GM18499 (cell line): ENCODE data around the gene STAB2.
"Not testable (repeated sequence)": the region's sequence is repeated elsewhere in the genome, so short reads cannot be mapped to it uniquely, and the experiment has no call there.

Experiments used
- ATAC-seq: cut with Tn5 transposase; IDR thresholded peaks from one replicate; pipeline ENCODE4 v1.9.1; 2021; ENCODE audit warnings: moderate number of reproducible peaks; ENCODE audit not compliant: insufficient read depth, unreplicated experiment

Gene STAB2

DNA sequence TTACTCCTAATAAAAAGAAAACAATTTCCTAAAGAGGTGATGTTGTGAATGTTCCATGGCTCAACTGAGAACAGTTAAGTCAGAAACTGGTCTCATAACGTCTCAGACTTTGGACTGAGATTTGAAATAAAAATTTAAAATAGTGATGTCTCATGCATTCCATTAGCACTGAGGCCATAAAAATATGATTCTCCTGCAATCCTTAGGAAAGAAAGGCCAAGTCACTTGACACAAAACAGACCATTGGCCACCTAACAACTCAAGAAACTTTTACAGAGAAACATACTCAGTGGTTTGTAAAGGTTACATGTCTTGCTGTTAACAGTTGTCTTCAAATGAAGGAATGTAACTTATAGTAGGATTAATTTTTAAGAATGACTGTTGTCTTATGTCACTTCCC is 58.1 kb downstream of the STAB2 start:
- ATAC-seq, result no peak

DNA sequence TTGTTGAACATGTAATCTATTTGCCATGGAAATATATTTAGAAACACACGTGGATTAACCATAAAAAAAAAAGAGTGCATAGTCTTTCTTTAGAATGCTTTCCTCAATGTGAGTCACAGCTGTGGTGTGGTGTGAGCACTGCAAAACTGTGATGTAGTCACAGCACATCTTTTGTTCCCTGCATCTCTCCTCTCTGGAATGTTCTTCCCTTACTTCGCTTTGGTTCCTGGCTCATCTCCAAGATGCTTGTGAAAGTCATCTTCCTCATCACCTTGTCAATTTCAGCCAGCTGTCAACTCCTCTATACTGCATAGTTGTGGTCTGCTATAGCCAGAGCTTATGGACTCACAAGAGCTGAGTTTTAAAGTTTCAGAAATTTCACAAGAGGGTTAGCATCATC is 60.2 kb downstream of the STAB2 start:
- ATAC-seq, result no peak

DNA sequence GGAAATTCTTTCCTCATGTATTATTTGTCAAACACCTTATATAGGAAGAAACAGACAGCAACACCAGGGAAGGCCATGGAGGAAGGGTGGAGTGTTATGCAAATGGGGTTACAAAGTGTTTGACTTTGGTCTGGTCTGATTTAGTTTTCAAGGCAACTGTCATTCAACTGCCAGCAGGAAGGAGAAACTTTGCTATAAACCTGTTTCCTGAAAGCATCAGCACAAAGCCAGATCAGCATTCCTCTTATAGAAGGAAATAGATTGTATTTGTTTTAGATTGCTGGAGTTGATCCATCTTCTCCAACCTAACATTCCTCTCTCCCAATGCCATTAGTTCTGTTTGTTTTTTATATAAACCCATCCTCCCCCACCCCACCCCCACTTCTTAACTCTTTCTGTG is 65.7 kb downstream of the STAB2 start:
- ATAC-seq, result no peak

DNA sequence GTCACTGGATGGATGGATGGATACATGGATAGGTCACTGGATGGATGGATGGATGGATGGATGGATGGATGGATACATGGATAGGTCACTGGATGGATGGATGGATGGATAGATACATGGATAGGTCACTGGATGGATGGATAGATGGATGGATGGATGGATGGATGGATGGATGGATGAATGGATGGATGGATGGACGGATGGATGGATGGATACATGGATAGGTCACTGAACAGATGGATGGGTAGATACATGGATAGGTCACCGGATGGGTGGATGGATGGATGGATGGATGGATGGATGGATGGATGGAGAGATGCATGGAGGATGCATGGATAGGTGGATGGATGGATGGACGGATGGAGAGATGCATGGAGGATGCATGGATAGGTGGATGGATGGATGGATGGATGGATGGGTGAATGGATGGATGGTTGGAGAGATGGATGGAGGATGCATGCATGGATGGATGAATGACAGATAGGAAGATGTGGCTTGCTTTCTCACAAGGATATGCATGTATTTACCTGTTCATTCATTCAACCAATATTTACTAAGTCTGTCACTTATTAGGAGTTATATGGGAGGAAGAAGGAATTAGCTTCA is 66.6 kb downstream of the STAB2 start:
- ATAC-seq, result not testable (repeated sequence)

DNA sequence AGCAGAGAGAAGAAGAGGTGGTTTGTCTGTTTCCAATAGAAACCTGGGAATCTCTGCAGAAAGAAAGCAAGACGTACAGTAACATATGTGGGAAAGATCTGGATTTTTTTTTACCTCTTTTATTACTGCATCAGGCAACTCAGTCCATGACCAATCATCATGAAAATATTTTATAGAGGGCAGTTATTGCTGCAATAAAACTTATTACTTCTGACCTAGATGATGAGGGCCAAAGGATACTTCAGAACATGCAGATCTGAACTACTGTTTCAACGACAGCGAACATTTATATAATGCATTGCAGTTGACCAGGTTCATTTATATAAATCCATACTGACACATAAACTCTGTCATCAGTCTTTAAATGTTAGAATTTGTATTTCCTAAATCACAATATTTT is 67.7 kb downstream of the STAB2 start:
- no peak for ATAC-seq

DNA sequence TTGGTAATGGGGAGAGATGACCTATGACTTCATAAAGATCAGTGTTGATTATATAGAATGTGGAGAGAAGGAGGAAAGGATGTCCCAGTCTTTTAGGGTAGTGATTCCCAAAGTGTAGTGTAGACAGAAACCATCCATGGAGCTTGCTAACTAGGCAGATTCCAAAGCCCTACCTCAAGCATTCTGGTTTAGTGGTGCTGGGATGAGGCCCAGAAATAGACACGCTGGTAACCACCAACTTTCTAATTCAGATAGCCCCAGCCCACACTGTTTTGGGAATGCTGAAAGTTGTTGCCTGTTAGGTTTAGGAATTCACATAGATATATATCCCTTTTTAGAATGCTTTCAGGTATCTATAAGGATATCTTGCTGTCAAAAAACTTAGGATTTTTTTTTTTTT is 69.2 kb downstream of the STAB2 start:
- ATAC-seq, result no peak

DNA sequence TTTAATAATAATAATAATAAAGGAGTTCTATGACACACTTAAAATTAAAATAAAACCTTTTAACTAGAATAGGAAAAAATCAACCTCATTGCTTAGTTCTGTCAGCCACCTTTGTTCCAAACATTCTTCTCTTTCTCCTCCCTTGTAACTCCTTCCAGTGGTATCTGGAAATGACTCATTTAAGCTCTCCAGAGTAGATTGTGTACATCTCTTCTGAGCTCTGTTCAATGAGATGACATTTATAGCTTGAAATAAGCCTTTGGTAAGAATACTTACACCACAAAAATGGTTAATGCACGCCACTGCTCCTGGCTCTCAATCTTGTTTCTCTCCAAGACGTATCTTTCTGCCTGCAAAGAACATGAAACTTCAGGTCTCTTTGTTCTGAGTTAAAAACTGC is 70.3 kb downstream of the STAB2 start:
- ATAC-seq, result no peak

DNA sequence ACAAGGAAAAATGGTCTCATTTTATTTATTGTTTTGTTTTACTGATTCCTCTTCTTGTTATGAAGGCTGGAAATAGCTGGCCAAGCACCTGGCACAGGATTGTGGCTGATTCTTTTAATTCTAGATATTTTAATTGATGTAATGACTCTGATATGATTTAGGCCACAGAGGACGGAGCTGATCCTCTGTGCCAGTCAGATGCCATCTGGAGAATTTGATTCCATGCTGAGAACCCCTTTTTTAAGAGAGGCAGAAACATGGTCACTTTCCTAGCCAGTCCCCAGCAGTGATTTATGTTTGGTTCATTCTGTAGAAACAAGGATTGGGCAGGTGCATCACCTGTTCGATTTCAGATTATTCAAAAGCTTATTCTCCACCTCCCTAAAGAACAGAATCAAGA is 77.6 kb downstream of the STAB2 start:
- no peak for ATAC-seq

DNA sequence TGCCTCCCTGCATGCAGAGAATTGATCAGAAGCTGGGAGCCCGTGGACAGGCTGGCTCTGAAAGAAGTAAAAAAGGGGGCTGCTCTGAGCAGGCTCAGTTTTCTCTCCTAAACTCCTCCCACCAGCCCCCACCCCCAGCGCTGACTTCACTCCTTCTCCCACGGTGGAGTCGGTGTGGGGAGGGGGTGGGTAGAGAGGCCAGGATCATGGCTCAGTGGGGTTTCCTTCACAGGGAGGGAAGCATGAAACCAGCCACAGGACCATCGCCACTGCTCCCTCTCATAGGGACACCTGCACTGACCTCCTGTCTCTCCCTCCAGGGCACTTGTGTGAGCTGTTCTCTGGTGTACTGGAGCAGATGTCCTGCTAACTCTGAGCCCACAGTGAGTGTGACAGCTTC is 78.9 kb downstream of the STAB2 start:
- ATAC-seq, result no peak

DNA sequence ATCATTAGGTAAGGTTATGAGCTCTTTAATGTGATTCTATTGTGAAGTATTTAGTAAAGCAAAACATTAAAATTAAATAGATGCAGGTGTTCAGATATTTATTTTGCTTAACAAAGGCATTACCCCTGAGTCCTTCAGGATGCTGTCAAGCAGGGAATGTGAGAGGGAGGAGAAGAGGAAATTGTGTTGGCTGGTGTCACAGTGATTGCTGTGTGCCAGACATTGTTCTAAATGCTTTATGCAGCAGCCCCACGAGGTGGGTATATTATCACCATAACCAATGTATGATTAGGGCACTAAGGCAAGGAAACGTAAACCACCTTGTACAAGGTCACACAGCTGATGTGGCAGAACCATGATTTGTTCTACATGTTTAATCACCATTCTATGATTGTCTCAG is 80.1 kb downstream of the STAB2 start:
- no peak for ATAC-seq

DNA sequence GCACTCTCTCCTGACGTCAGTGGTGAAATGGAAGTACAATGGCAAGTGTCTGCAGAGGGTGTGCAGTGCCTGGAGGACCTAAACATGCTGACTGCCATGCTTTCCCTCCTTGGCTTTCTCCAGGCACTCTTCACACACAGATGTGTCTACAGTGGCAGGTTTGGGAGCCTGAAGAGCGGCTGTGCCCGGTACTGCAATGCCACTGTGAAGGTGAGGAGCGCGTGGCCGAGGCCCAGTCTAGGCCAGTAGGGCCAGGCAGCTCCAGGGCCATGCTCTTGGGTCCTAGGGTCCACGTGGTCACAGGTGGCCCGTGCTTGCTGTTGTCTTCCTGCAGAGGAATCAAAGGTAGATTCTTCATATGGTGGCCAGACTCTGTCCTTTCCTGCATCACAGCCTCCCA is 81.4 kb downstream of the STAB2 start:
- ATAC-seq, result no peak

DNA sequence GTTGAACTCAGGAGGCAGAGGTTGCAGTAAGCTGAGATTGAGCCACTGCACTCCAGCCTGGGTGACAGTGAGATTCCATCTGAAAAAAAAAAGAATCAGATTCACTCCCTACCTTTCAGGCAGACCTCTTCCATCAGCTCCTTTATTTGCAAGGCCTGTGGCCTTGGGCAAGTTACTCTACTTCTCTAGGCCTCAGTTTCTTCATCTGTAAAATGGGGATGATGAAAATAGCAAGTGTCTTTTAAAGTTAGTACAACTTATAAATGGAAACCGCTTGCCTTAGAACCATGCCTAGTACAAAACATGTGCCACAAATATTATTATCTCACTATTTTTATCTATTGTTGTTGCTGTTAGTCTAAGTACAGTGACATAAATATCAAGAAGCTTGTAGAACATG is 84.3 kb downstream of the STAB2 start:
- no peak for ATAC-seq

DNA sequence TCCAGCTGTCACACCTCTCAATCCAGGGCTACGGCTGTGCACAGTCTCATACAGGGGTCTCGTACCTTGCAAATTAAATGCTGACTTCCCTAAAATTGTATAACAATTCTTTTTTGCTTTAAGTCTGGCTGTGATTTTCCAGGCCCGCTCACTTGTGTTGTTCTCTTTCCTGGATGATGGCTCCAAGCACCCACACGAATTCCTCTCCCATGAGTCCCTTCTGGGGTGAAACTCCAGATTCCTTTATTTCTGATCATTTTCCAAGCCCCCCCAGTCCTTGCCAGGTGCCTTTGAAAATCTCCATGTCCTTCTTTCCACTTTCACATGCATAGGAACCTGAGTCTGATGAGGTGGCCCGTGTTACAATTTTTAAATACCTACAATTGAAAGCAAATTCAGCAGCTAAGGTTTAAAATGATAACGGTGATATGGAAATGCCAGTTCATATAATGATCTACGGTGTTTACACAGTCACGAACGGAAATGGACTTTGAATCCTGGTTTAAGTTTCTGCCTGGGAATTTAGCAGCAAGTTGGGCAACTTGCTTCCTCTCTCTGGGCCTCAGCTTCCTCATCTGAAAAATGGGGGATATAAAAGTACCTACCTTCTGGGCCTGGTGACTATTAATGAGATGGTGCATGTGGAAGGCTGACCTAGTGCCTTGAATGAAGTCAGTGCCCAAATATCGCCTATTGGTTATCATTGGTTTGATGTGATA is 85.5 kb downstream of the STAB2 start:
- ATAC-seq, result no peak

DNA sequence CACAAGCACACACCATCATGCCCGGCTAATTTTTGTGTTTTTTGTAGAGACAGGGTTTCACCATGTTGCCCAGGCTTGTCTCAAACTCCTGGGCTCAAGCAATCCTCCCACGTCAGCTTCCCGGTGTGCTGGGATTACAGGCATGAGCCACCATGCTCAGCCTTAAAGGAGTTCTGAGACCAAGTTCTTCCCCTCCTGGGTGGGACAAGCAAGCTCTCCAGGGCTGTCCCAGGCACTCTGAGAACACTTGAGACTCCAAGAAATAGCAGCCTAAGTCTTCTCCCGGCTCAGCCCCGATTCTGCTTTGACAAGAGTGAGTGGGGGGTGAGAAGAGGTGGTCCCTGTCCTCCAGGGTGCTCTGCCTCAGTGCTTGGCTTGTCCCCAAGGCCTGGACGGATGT is 86.4 kb downstream of the STAB2 start:
- ATAC-seq, result no peak

DNA sequence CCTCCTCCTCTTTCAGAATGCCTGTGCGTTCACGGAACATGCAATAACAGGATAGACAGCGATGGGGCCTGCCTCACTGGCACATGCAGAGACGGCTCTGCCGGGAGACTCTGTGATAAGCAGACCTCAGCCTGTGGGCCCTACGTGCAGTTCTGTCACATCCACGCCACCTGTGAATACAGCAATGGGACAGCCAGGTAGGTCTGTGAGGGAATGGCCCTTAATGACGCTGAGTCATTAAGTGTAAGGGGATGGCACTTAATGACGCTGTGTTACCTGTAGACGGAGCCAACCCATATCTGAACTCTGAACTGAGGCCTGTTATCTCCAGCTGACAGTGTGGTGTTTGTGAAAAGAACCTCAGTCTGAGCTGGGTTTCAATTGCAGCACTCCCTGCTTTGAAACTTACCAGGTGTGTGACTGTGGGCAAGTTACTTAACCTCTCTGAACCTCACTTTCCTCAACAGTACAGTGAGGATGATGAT is 86.9 kb downstream of the STAB2 start:
- no peak for ATAC-seq

DNA sequence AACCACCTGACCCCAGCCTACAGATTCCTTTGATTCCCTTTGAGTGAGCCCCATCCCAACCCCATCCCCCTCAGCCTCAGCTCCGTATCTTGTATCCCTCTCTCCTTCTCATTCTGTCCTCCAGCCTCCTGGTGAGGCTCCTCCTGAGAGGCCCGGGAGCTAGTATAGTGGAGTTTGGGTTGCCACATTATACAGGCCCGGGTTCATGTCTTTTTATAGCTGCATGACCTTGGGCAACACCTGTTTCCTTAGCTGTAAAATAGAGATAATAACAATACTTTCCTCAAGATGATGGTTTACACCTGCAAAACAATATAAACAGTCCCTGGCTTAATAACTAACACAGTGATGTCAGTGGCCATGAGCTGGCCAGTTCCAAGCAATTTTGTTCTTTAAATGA is 89.8 kb downstream of the STAB2 start:
- ATAC-seq, result no peak

DNA sequence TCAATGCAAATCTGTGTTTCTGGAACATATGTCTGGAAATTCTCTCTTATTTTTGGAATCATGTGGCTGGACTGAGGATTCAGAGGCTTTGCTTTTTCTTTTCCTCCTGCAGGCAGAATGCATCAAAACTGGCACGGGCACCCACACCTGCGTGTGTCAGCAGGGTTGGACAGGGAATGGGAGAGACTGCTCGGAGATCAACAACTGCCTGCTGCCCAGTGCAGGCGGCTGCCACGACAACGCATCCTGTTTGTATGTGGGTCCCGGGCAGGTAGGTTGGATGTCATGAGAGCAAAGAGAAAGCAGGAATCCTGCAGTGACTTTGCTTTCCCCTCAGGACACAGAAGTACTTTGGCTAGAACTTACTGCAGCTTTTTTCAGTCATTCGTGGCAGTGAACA is 90.3 kb downstream of the STAB2 start:
- no peak for ATAC-seq

DNA sequence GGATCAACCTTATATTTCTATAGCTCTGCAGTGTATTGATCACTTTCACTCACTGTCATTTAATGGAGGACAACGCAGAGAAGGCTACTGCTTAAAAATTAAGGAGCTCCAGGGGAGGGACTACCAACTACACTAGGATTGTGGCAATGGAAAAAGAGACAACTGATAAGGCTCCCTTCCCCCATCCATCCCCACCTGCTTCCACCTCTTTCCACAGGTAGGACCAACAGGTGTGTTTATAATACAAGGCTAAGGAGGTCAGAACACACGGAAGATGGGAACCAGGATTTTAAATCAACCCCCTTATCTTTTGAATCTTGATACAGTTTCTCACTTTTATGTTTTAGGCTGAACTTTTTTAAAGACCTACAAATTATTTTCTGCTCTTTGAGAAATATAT is 90.8 kb downstream of the STAB2 start:
- no peak for ATAC-seq

DNA sequence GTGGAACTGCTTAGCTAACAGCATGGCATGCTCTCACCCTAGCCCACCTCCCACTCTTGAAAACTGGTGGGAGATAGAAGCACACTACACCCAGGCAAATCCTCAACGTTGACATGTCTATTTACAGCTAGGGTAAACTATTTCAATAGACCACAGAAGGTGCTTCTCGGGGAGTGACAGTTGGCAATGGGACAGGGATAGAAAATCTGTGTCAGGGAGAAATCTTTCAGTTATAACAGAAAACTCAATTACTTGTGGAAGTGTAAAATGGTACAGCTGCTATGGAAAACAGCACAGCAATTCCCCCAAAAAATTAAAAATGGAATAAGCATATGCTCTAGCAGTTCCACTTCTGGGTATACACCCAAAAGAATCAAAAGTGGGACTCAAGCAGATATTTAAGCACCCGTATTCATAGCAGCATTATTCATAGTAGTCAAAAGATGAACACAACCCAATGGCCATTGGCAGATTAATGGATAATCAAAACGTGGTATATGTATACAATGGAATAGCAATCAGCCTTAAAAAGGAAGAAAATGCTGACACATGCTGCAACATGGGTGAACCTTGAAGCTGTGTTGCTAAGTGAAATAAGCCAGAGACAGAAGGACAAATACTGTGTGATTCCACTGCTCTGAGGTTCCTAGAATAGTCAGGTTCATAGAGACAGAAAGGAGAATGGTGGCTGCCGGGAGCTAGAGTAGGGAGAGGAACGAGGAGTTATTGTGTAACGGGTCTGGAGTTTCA is 92.5 kb downstream of the STAB2 start:
- no peak for ATAC-seq

DNA sequence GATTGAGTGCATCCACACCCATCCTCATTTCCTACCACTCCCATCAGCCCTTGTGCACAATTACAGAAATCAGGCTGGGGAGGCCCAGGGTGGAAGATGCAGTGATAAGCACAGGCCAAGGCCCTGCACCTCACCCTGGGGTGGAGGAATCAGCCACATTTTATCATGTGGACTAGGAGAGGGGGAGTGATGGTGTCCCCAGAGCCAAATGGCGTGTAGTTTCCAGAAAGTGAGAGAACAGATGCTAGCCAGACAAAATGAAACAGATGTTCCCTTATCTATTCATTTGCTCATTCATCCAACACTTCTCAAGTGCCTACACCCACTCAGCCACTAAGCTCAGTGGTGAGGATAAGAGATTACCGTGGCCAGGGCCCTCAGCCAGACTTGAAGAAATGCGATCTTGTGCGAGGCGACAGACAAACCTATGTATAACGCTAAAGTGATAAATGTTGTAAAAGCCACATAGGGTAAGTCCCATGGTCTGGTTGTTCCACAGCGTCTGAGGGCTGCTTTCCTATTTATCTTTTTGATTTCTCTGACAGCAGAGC is 93.6 kb downstream of the STAB2 start:
- ATAC-seq, result no peak

DNA sequence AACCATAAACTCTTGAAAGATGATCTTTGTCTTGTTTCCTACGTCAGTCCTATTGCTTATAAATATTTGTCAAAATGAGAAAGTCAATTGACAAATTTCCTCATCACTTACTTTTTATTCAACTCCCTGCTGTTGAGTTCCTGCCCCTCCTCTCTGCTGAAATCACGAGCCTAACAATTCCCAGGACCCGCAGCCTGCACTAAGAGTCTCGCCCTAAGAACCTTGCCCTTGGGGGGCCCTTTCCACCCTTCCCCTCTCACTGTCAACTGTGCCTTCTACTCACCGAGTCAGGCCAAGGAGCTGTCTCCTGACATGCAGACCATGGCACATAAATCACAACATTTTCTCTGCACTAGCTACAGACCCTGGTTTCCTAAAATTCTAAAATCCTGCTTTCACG is 99.0 kb downstream of the STAB2 start:
- no peak for ATAC-seq
